Epithelial cell of esophagus (primary cell): ENCODE data around the gene NCOA1.

Source experiments
- DNase-seq: peaks from one replicate; pipeline ENCODE4 v3.0.0; 2010; ENCODE audit warnings: low read depth
- H3K4me3 ChIP-seq: 2 replicates; pipeline ENCODE4 v1.5.1; 2011; ENCODE audit warnings: mild to moderate bottlenecking, low read length, control low read depth
- CTCF ChIP-seq: IDR thresholded peaks from 2 replicates; pipeline ENCODE4 v1.5.1; 2011; ENCODE audit warnings: low read depth, mild to moderate bottlenecking, low read length, control low read depth, inconsistent platforms; ENCODE audit not compliant: insufficient read depth; ENCODE audit errors: missing control alignments

NCOA1 gene

GRCh38 chr2:24819442-24820174 lies 328.6 kb downstream of the NCOA1 start:
- H3K4me3 ChIP-seq, result no peak overlapping the region
- DNase-seq, result no peak
- no peak for TF ChIP-seq CTCF

- DNase-seq, result no peak
- TF ChIP-seq CTCF, result no peak
- H3K4me3 ChIP-seq, result no peak overlapping the region
Measured at GRCh38 chr2:24820175-24820513, 329.1 kb downstream of the NCOA1 start.
